NCI-H1105 (cell line): ENCODE data around the gene LRRFIP2.
"Not testable (repeated sequence)": the region's sequence is repeated elsewhere in the genome, so short reads cannot be mapped to it uniquely, and the experiment has no call there.

Experiments
- DNase-seq: peaks from one replicate; lab custom pipeline; 2025; lab: John Stamatoyannopoulos, UW

Gene LRRFIP2

GRCh38 chr3:37144806-37145205 is 29.6 kb downstream of the LRRFIP2 start:
- no peak for DNase-seq

GRCh38 chr3:37143821-37144220 is 30.6 kb downstream of the LRRFIP2 start:
- DNase-seq, result no peak

GRCh38 chr3:37141676-37142075 is 32.7 kb downstream of the LRRFIP2 start:
- no peak for DNase-seq

GRCh38 chr3:37140899-37141541 is 33.4 kb downstream of the LRRFIP2 start:
- no peak for DNase-seq

- DNase-seq, result no peak
These were observed 34.8 kb downstream of the LRRFIP2 start for GRCh38 chr3:37139567-37140052.

GRCh38 chr3:37138816-37139215 is 35.6 kb downstream of the LRRFIP2 start:
- no peak for DNase-seq

GRCh38 chr3:37137516-37137915 is 36.9 kb downstream of the LRRFIP2 start:
- DNase-seq, result no peak

GRCh38 chr3:37136067-37136466 is 38.3 kb downstream of the LRRFIP2 start:
- DNase-seq, result no peak

- DNase-seq, result no peak
These were observed 38.8 kb downstream of the LRRFIP2 start for GRCh38 chr3:37135561-37135960.

GRCh38 chr3:37132334-37132733 is 42.0 kb downstream of the LRRFIP2 start:
- no peak for DNase-seq

GRCh38 chr3:37131860-37132144 is 42.6 kb downstream of the LRRFIP2 start:
- DNase-seq, result no peak

GRCh38 chr3:37130984-37131859 is 43.2 kb downstream of the LRRFIP2 start:
- DNase-seq, result no peak

- DNase-seq, result no peak
These were observed 43.9 kb downstream of the LRRFIP2 start for GRCh38 chr3:37130448-37130847.

GRCh38 chr3:37129871-37130270 is 44.5 kb downstream of the LRRFIP2 start:
- DNase-seq, result no peak

GRCh38 chr3:37127340-37127739 is 47.0 kb downstream of the LRRFIP2 start:
- no peak for DNase-seq

- no peak for DNase-seq
These were observed 47.5 kb downstream of the LRRFIP2 start for GRCh38 chr3:37126856-37127255.

GRCh38 chr3:37125195-37126073 is 48.9 kb downstream of the LRRFIP2 start:
- no peak for DNase-seq

- no peak for DNase-seq
These were observed 49.9 kb downstream of the LRRFIP2 start for GRCh38 chr3:37124435-37124834.

GRCh38 chr3:37123292-37123691 is 51.1 kb downstream of the LRRFIP2 start:
- DNase-seq, result no peak

- not testable (repeated sequence) for DNase-seq
These were observed 52.3 kb downstream of the LRRFIP2 start for GRCh38 chr3:37122069-37122468.

GRCh38 chr3:37118163-37118562 is 56.2 kb downstream of the LRRFIP2 start:
- no peak for DNase-seq

- DNase-seq, result no peak
These were observed 56.8 kb downstream of the LRRFIP2 start for GRCh38 chr3:37117548-37117947.

- DNase-seq, result no peak
These were observed 57.4 kb downstream of the LRRFIP2 start for GRCh38 chr3:37116998-37117397.
